ENCODE results near the gene STX1B. TPM values are rescaled to one million over a fixed set of nuclear protein-coding genes. Genes with fewer than 3 reads are reported as not detected.

STX1B gene
- total and polyA plus RNA-seq, 8 donors = 0.24 to 0.85 (median 0.53) TPM

GRCh38 chr16:31002250-31002700 is 8.2 kb downstream of the STX1B start:
- Histone ChIP-seq H3K36me3 (no peaks in the 10 kb centered on the region), H3K27ac (no peak overlapping the region), H3K9me3 (no peaks in the 10 kb centered on the region), H3K4me1 (peaks cover 2 to 8% of the 10 kb centered on the region in 2 donors), H3K4me3 (no peak overlapping the region), H3K27me3 (peaks cover 0 to 43% of the 10 kb centered on the region in 2 donors)
- intact Hi-C loops (cut with DNase I) = loop anchor here in 1 of 2 donors (10.0 kb wide), 1 partner anchor 73 kb away; the partner anchor contains the start of genes ZNF646 and ZNF668
- no peak for TF ChIP-seq CTCF (IDR thresholded peaks at IDR 0.05)
- DNase-seq (no peak), ATAC-seq (no peak)

- H3K36me3 ChIP-seq = no peaks in the 10 kb centered on the region
- H3K27ac ChIP-seq = no peak overlapping the region
- ATAC-seq (no peak), DNase-seq (no peak)
- peaks cover 0 to 43% of the 10 kb centered on the region in 2 donors for H3K27me3 ChIP-seq
- H3K4me3 ChIP-seq = no peak overlapping the region
- peaks cover 3 to 13% of the 10 kb centered on the region in 2 donors for H3K4me1 ChIP-seq
- H3K9me3 ChIP-seq = no peaks in the 10 kb centered on the region
- intact Hi-C loops (cut with DNase I) = loop anchor here in 1 of 2 donors (10.0 kb wide), 1 partner anchor 73 kb away; the partner anchor contains the start of genes ZNF646 and ZNF668
- TF ChIP-seq CTCF (IDR thresholded peaks at IDR 0.05) = no peak
Observed at GRCh38 chr16:31001507-31002249, 8.8 kb downstream of the STX1B start.

- ATAC-seq (no peak), DNase-seq (no peak)
- Histone ChIP-seq H3K27me3 (peaks cover 0 to 44% of the 10 kb centered on the region in 2 donors), H3K36me3 (no peaks in the 10 kb centered on the region), H3K4me1 (peaks cover 7 to 17% of the 10 kb centered on the region in 2 donors), H3K27ac (no peak overlapping the region), H3K4me3 (no peak overlapping the region), H3K9me3 (no peaks in the 10 kb centered on the region)
- intact Hi-C loops (cut with DNase I) = loop anchor here in 1 of 2 donors (10.0 kb wide), 1 partner anchor 74 kb away; the partner anchor contains the start of genes ZNF646 and ZNF668
- TF ChIP-seq CTCF (IDR thresholded peaks at IDR 0.05) = no peak
Observed at GRCh38 chr16:31000671-31001382, 9.6 kb downstream of the STX1B start.

GRCh38 chr16:30998852-30999761 is 11.3 kb downstream of the STX1B start:
- DNase-seq (no peak), ATAC-seq (no peak)
- Histone ChIP-seq H3K27ac (no peak overlapping the region), H3K27me3 (peaks cover 0 to 31% of the 10 kb centered on the region in 2 donors), H3K36me3 (no peaks in the 10 kb centered on the region), H3K4me3 (no peak overlapping the region), H3K9me3 (no peaks in the 10 kb centered on the region), H3K4me1 (peaks cover 7 to 24% of the 10 kb centered on the region in 2 donors)
- intact Hi-C loops (cut with DNase I) = no loop called here
- no peak for TF ChIP-seq CTCF (IDR thresholded peaks at IDR 0.05)

Measured in left lung (tissue), 10 donors.